GM23248 (cell line): ENCODE results near the gene ETS1.

Source experiments
- EZH2 ChIP-seq: fragments of 200-600 bp; sonication (generic); IDR thresholded peaks from 2 replicates; pipeline ENCODE4 v1.6.1; 2018; ENCODE audit warnings: antibody characterized with exemption, mild to moderate bottlenecking; ENCODE audit not compliant: insufficient read depth, poor library complexity, severe bottlenecking
- EZH2phosphoT487 ChIP-seq: fragments of 200-600 bp; sonication (generic); IDR thresholded peaks from 2 replicates; pipeline ENCODE4 v1.6.1; 2018; ENCODE audit warnings: antibody characterized with exemption, moderate library complexity, mild to moderate bottlenecking, low read depth; ENCODE audit not compliant: insufficient read depth

DNA sequence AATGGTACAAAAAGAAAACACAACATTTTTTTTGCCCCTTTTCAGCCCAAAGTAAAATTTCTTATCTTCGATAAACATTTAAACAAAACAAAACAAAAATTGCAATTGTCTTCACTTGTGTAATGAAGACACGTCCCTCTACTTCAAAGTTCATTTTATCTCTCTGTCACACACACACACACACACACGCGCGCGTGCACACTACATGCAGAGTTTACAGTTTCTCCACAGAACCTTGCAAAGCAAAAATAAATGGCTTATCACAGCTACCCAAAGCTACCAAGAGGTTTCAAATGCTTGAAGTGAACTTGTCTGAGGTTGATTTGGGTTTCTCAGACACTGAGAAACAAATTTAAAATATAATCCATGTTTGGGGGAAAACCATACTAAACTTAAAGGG is 72.3 kb downstream of the ETS1 start:
- no peak for TF ChIP-seq EZH2
- no peak for TF ChIP-seq EZH2phosphoT487
